ENCODE measurements around the gene ADCY3. TPM values are rescaled to one million over a fixed set of nuclear protein-coding genes. Genes with fewer than 3 reads are reported as not detected.

The ADCY3 gene
- total and polyA plus RNA-seq, 3 donors from 2014 or later: 22.3 to 41.6 (median 27.9) TPM

- Histone ChIP-seq H3K9me3 (no peaks in the 10 kb centered on the region), H3K4me1 (no peaks in the 10 kb centered on the region), H3K4me3 (no peak overlapping the region), H3K27me3 (no peaks in the 10 kb centered on the region), H3K27ac (no peak overlapping the region), H3K36me3 (ENCODE audit: low read depth, missing control alignments) (no peaks in the 10 kb centered on the region)
- no peak for TF ChIP-seq POLR2A (IDR thresholded peaks at IDR 0.05)
- no peak for TF ChIP-seq CTCF (IDR thresholded peaks at IDR 0.05)
- WGBS, 2 donors: 91 to 98% methylated on average over 3 of the region's 3 CpGs
- DNase-seq: no peak
- intact Hi-C loops (cut with DNase I; ENCODE audit: low total_unique reads): no loop called here
These were observed 38.4 kb upstream of the ADCY3 start for GRCh38 chr2:24958411-24958935.

- TF ChIP-seq POLR2A (IDR thresholded peaks at IDR 0.05): no peak
- intact Hi-C loops (cut with DNase I; ENCODE audit: low total_unique reads): no loop called here
- H3K4me1 ChIP-seq: no peaks in the 10 kb centered on the region
- no peak for DNase-seq
- H3K27ac ChIP-seq: no peak overlapping the region
- no peaks in the 10 kb centered on the region for H3K9me3 ChIP-seq
- H3K27me3 ChIP-seq: no peaks in the 10 kb centered on the region
- H3K36me3 ChIP-seq (ENCODE audit: low read depth, missing control alignments): no peaks in the 10 kb centered on the region
- no peak overlapping the region for H3K4me3 ChIP-seq
- 88 to 90% methylated on average over 2 of the region's 2 CpGs for WGBS, 2 donors
These were observed 37.9 kb upstream of the ADCY3 start for GRCh38 chr2:24957976-24958375.

- no peak for TF ChIP-seq CTCF (IDR thresholded peaks at IDR 0.05)
- no peak for TF ChIP-seq POLR2A (IDR thresholded peaks at IDR 0.05)
- no peaks in the 10 kb centered on the region for H3K36me3 ChIP-seq (ENCODE audit: low read depth, missing control alignments)
- H3K4me3 ChIP-seq: no peak overlapping the region
- intact Hi-C loops (cut with DNase I; ENCODE audit: low total_unique reads): no loop called here
- H3K27me3 ChIP-seq: no peaks in the 10 kb centered on the region
- no peak for DNase-seq
- no peaks in the 10 kb centered on the region for H3K9me3 ChIP-seq
- no peak overlapping the region for H3K27ac ChIP-seq
- WGBS, 2 donors: 90 to 97% methylated on average over 1 of the region's 1 CpG
- no peaks in the 10 kb centered on the region for H3K4me1 ChIP-seq
These were observed 37.2 kb upstream of the ADCY3 start for GRCh38 chr2:24957221-24957620.

- TF ChIP-seq CTCF (IDR thresholded peaks at IDR 0.05) (no peak), POLR2A (IDR thresholded peaks at IDR 0.05) (no peak)
- no peaks in the 10 kb centered on the region for H3K9me3 ChIP-seq
- DNase-seq: no peak
- H3K27me3 ChIP-seq: no peaks in the 10 kb centered on the region
- H3K27ac ChIP-seq: no peak overlapping the region
- H3K4me1 ChIP-seq: no peaks in the 10 kb centered on the region
- no peak overlapping the region for H3K4me3 ChIP-seq
- intact Hi-C loops (cut with DNase I; ENCODE audit: low total_unique reads): no loop called here
- H3K36me3 ChIP-seq (ENCODE audit: low read depth, missing control alignments): no peaks in the 10 kb centered on the region
These were observed 35.9 kb upstream of the ADCY3 start for GRCh38 chr2:24955921-24956320.

- DNase-seq: no peak
- Histone ChIP-seq H3K4me3 (no peak overlapping the region), H3K27ac (no peak overlapping the region), H3K36me3 (ENCODE audit: low read depth, missing control alignments) (no peaks in the 10 kb centered on the region), H3K9me3 (no peaks in the 10 kb centered on the region), H3K27me3 (no peaks in the 10 kb centered on the region), H3K4me1 (no peaks in the 10 kb centered on the region)
- no peak for TF ChIP-seq POLR2A (IDR thresholded peaks at IDR 0.05)
- TF ChIP-seq CTCF (IDR thresholded peaks at IDR 0.05): no peak
- intact Hi-C loops (cut with DNase I; ENCODE audit: low total_unique reads): no loop called here
These were observed 35.2 kb upstream of the ADCY3 start for GRCh38 chr2:24955232-24955631.
